Right cardiac atrium (tissue), 5 donors: ENCODE results near the gene BCOR. TPM values are rescaled to one million over a fixed set of nuclear protein-coding genes. Genes with fewer than 3 reads are reported as not detected.

Experiments
- ATAC-seq, 2 donors: fragments of 200-7000 bp; cut with Tn5 transposase; one replicate each; pipeline versions ENCODE4 v1.8.0 to v1.9.1; 2020; ENCODE audit warnings: moderate library complexity in 2 of 2, mild to moderate bottlenecking in 1 of 2
- DNase-seq, 3 donors: peaks; one replicate each; pipeline ENCODE4 v3.0.0-alpha.2; 2020
- H3K27ac ChIP-seq: one replicate; pipeline ENCODE4 v1.5.1; 2013; ENCODE audit warnings: mild to moderate bottlenecking, low read length, control low read depth, moderate library complexity
- H3K27me3 ChIP-seq: one replicate; pipeline ENCODE4 v1.6.1; 2013; ENCODE audit not compliant: control insufficient read depth, insufficient read depth
- H3K4me1 ChIP-seq: one replicate; pipeline ENCODE4 v1.6.1; 2013; ENCODE audit warnings: low read length; ENCODE audit not compliant: control insufficient read depth, insufficient read depth
- H3K4me3 ChIP-seq: one replicate; pipeline ENCODE4 v1.5.1; 2013; ENCODE audit warnings: low read length, control low read depth
- H3K9me3 ChIP-seq: one replicate; pipeline ENCODE4 v1.6.1; 2013; ENCODE audit warnings: low read length; ENCODE audit not compliant: control insufficient read depth
- WGBS: extraction: QIAGEN DNeasy Blood & Tissue Kit; methylation state at CpG from one replicate; pipeline ENCODE4 v1.1.7; 2013; 5-methylcytosine and 5-hydroxymethylcytosine counted together
- intact Hi-C, 4 donors: fragments of 100-400 bp; cut with DNase I; formaldehyde crosslinking; loops; one replicate each; pipeline versions ENCODE4 v1.11.0 to v1.14.0; 2022 to 2023
- long read RNA-seq, 4 donors: library from polyadenylated mRNA; unstranded; transcript quantifications; one replicate each; pipeline ENCODE4 v2.0.0, GENCODE V29; 2020 to 2021
- polyA plus RNA-seq: library from polyadenylated mRNA; stranded (reverse); fragments of 200-250 nt; gene quantifications from one replicate; pipeline ENCODE4 v1.2.3, GENCODE V29; 2013
- total RNA-seq, 4 donors: library from RNA; stranded (reverse); fragmentation: NEBNext Ultra II Directional; extraction: Animal tissue kit (Norgen Biotek cat#: 25700); gene quantifications; one replicate each; pipeline ENCODE4 v1.2.1, GENCODE V29; 2021
- donor health status: healthy with polysubstance abuse.
- donor health status: DM: no; HTN: yes; CAD: no.
- donor health status: DM: no; HTN: no; CAD: no.
- donor health status: DM: no; HTN: yes; CAD: no; lungs with severe emphysema.
- donor health status: DM: yes; HTN: yes; CAD: no.

Gene BCOR
- 10 to 100 TPM; 18.1 to 30.1 (median 20.5) TPM for total RNA-seq
- polyA plus RNA-seq = 11.1 TPM
- long read RNA-seq, donor 1, partial matches to known transcripts = 12 of 24 reads
- long read RNA-seq, donor 1, other reads (novel, unspliced or antisense) = 12 of 24 reads
- long read RNA-seq, donor 2, partial matches to known transcripts = 7 of 9 reads
- long read RNA-seq, donor 2, other reads (novel, unspliced or antisense) = 2 of 9 reads
- long read RNA-seq, donor 3, partial matches to known transcripts = 75 of 87 reads
- long read RNA-seq, donor 3, other reads (novel, unspliced or antisense) = 12 of 87 reads
- long read RNA-seq, donor 4, partial matches to known transcripts = 4 of 4 reads
- long read RNA-seq, donor 4, other reads (novel, unspliced or antisense) = 0 of 4 reads

DNA sequence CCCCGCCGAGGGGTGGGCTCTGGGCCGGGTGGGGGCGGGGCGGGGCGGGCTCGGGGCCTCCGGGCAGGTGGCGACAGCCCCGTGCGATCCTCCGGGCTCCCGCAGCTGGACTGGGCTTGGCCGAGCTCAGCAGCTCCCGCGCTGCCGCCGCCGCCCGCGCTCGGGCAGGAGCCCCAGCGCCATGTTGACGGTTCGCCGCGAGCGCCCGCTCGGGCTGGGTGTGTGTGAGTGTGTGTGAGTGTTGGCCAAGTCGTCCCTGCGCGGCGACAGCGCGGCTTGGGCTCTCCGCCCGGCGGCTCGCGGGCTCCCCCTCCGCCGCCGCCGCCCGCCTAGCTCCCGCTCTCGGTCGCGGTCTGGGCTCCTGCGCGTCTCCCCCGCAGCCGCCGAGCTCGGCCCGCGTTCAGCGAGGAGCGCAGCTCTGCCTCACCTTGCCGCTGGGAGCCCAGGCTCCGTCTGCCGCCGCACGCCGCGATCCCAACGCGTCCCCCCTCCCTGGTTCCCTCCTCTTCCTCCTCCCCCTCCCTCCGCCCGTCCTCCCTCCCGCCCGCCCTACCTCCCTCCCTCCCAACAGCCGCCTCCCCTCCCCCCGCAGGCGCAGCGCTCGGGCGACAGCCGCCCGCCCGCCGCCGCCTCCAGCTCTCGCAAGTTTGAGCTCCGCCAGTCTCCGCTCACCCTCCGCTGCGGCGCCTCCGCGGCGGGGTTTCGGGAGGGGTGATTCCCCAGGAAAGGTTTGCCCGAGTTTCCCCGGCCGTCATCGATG is at the start of gene BCOR:
TSS of gene BCOR (minus strand) at position 455 of the 760 bp plus-strand sequence. CDS start 20,029 bp downstream, outside the sequence.
- WGBS = under 1% methylated on average over 77 of the region's 98 CpGs
- Histone ChIP-seq H3K4me1 (no peaks in the 10 kb centered on the region), H3K27ac (peak within 1 kb of the TSS; percentile 96), H3K4me3 (peak within 1 kb of the TSS; percentile 97), H3K9me3 (no peaks in the 10 kb centered on the region), H3K27me3 (no peaks in the 10 kb centered on the region)
- peak; percentile 78 to 92 (median 89) for DNase-seq
- peak; percentile 51 to 62 for ATAC-seq
- intact Hi-C loops = loop anchor here in 2 of 4 donors (5.0 to 10.0 kb wide), 5 partner anchors 55 to 363 kb away; no protein-coding TSS in a partner anchor

DNA sequence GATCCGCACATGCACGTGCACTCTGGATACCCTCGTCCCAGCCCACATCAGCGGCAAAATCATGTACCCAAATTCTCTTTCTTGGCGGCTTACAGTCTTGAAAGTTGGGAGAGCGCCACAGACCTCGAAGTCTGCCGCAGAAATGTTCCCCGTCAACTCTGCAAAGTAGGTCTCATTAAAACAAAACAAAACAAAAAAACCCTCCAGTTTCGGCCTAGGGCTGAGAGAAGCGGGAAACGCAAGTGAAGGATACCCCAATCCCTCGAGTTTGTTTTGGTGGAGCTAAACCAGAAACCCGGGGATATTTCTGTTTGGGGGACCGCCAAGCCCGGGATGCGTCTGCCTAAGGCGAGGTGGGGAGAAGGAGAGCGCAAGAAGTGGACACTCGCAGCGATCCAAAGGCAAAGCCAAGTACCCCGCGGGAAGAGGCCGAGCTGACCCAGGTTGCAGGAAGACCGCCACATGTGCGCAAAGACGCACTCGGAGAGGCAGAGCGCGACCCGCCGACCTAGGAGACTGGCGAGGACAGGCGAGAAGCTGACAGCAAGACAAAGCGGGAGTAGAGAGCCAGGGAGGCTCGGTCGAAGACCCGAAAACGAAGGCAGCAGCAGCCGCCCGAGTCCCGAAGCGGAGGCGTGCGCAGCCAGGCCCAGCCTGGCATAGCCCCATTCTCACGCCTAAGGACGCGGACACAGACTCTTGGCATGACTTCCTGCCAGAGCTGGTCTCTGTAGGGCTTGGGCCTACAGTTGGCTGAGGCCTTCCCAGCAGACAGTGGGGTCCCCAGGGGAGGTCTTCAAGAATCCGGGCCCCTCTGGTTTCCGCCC is 49.6 kb upstream of the BCOR start:
- Histone ChIP-seq H3K4me1 (peaks cover 13% of the 10 kb centered on the region), H3K9me3 (no peaks in the 10 kb centered on the region), H3K4me3 (no peak overlapping the region), H3K27me3 (no peaks in the 10 kb centered on the region), H3K27ac (no peak overlapping the region)
- 90% methylated on average over 50 of the region's 50 CpGs for WGBS
- ATAC-seq = no peak
- intact Hi-C loops = loop anchor here in 2 of 4 donors (5.0 kb wide), 2 partner anchors 35 to 40 kb away; no protein-coding TSS in a partner anchor
- DNase-seq = peak in 1 of 3 donors; percentile 42

DNA sequence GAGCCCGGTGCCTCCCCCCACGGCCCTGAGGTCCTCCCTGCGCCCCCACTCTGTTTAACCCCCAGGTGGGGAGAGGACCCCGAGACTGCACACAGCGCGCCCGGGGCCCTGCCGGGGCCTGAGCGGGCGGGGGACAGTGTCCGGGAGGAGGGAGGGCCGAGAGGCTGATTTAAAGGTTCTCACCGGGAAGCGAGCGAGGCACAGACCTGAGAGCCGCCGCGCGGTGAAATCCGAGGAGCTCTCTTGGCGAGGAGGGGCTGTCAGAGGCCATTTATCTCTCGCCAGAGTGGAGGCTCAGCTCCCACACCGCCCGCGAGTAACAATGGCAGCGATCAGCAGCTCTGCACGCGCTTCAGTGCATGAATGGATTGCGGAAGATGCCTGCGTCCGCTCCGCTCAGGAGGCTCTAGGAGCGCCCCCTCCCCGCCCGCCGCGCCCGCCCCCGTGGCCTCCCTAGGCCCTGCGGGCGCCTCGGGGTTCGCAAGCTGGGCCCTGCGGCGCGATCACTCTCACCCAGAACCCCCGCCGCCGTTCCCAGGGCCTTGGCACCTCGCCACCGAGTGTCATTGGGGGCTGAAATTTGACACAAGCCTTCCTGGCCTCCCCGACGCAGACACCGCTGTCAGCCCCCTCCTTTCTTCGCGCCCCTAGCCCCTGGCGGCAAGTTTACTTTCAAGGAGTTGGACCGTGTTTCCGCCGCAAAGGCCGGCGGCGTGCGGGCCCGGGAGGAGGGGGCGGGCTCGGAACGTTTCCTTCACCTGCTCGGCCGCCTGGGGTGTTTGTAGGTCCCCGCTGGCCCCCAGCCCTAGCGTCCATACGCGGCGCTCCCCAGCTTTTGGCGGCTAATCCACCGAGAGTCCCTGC is 48.7 kb upstream of the BCOR start:
- DNase-seq (peak in 2 of 3 donors; percentile 62 to 71), ATAC-seq (peak; percentile 46 to 50)
- WGBS = 15% methylated on average over 76 of the region's 77 CpGs
- Histone ChIP-seq H3K4me3 (peak overlapping the region; percentile 60), H3K4me1 (peaks cover 15% of the 10 kb centered on the region), H3K9me3 (no peaks in the 10 kb centered on the region), H3K27me3 (no peaks in the 10 kb centered on the region), H3K27ac (no peak overlapping the region)
- intact Hi-C loops = loop anchor here in 2 of 4 donors (5.0 kb wide), 2 partner anchors 34 to 39 kb away; no protein-coding TSS in a partner anchor

DNA sequence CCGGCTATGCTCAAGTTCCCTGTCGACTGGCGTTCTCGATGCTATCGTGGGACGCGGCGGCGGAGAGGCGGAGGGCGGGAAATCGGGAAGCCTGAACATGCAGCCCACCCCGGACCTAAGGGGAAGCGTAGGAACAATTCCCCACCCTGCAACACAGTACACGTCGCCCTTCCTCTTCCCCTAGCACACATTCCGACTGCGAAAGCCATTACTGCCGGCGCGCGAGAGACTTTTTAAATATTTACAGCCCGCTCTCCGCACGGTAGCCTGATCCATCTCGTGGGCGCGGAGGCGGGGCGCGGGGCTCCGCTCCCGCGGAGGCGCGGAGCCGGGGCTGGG is 48.1 kb upstream of the BCOR start:
- no peaks in the 10 kb centered on the region for H3K9me3 ChIP-seq
- peak overlapping the region; percentile 60 for H3K4me3 ChIP-seq
- H3K4me1 ChIP-seq = peaks cover 16% of the 10 kb centered on the region
- intact Hi-C loops = loop anchor here in 2 of 4 donors (5.0 kb wide), 2 partner anchors 34 to 39 kb away; no protein-coding TSS in a partner anchor
- ATAC-seq = peak in 1 of 2 donors; percentile 8
- H3K27ac ChIP-seq = no peak overlapping the region
- WGBS = 3% methylated on average over 32 of the region's 37 CpGs
- H3K27me3 ChIP-seq = no peaks in the 10 kb centered on the region
- DNase-seq = peak in 1 of 3 donors; percentile 20

DNA sequence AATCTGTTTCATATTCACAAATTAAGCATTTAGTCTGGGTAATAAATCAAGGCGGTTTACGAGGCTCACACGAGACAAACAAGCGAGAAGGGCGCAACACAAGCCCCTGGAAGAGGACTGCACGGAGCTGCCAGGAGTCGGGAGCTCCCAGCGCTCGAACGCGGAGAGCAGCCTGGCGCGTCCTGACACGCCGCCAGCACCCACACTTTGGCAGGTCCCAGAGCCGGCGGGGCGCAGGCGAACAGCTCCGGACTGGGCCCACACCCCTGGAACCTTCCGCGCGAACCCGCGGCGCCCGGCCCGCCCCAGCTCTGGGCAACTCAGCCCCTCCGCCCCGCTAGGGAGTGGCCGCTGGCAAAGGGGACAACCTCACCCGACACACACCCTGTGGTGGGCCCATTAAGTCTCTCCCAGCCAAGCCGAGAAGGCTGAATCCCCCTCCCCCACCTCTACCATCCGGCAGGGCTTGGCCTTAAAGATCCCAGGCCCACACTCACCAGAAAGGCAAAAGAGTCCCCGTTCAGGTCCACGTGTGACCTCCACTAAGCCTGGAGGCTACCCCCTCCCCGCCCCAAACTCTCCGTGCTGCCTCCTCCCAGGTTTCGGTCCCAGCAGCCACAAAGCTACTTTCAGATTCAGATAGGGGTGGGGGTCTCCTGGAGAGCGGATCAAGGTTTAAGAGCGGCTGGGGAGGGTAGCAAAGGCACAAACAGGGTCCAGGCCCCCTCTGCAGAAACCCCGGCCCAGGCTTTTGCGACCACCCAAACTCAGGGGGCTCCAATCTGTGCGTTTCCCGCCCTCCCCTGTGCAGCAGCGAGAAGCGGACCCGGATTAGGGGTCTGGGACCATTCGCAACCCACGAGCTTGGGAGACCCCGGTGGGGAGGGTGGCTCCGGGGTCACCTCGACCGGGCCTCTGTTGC is 47.5 kb upstream of the BCOR start:
- Histone ChIP-seq H3K4me3 (peak overlapping the region; percentile 60), H3K27me3 (no peaks in the 10 kb centered on the region), H3K4me1 (peaks cover 13% of the 10 kb centered on the region), H3K27ac (no peak overlapping the region), H3K9me3 (no peaks in the 10 kb centered on the region)
- WGBS = 47% methylated on average over 54 of the region's 54 CpGs
- ATAC-seq = peak in 1 of 2 donors; percentile 17
- DNase-seq = peak in 2 of 3 donors; percentile 61 to 66
- intact Hi-C loops = loop anchor here in 2 of 4 donors (5.0 kb wide), 2 partner anchors 33 to 38 kb away; no protein-coding TSS in a partner anchor

DNA sequence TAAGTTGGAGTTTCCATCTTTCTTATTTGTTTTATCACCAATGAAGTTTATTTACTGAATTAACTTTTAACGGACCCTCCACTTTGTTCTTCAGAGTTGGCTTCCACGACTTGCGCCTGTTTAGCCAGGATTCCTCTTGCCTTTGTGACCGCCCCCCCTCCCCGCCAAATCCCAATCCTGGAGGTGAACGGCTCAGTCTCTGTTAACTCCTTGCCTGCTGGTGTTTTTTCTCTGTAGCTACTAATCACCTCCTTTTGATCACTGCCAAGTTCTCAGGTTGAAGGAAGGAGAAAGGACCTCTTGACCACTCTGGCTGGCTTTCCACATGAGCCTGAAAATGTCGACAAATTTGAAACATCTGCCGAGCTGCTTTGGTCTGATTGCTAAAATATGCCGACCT is 46.8 kb upstream of the BCOR start:
- no peaks in the 10 kb centered on the region for H3K27me3 ChIP-seq
- ATAC-seq (no peak), DNase-seq (peak in 1 of 3 donors; percentile 4)
- 71% methylated on average over 9 of the region's 9 CpGs for WGBS
- no peak overlapping the region for H3K4me3 ChIP-seq
- intact Hi-C loops = no loop called here
- no peaks in the 10 kb centered on the region for H3K9me3 ChIP-seq
- peaks cover 13% of the 10 kb centered on the region for H3K4me1 ChIP-seq
- H3K27ac ChIP-seq = no peak overlapping the region

DNA sequence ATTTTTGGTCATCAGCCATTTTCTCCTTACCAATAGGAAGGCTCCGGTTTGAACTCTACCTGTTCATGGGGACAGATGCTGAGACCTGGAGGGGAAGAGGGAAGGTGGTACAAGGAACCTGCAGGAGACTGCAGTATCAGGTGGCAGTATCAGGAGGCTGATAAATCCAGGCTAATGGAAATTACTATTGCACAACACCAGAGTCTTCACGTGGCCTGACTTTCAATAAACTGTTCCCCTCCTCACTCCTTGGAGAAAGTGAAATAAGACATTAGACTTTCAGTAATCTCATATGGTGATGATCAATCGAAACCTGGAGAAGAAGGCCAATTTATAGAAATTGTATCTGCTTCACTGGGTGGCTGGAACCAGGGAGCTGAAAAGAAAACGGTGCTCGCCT is 46.2 kb upstream of the BCOR start:
- DNase-seq = no peak
- Histone ChIP-seq H3K9me3 (no peaks in the 10 kb centered on the region), H3K4me3 (no peak overlapping the region), H3K4me1 (peaks cover 13% of the 10 kb centered on the region), H3K27ac (no peak overlapping the region), H3K27me3 (no peaks in the 10 kb centered on the region)
- WGBS = 93% methylated on average over 5 of the region's 5 CpGs
- no peak for ATAC-seq
- intact Hi-C loops = no loop called here

DNA sequence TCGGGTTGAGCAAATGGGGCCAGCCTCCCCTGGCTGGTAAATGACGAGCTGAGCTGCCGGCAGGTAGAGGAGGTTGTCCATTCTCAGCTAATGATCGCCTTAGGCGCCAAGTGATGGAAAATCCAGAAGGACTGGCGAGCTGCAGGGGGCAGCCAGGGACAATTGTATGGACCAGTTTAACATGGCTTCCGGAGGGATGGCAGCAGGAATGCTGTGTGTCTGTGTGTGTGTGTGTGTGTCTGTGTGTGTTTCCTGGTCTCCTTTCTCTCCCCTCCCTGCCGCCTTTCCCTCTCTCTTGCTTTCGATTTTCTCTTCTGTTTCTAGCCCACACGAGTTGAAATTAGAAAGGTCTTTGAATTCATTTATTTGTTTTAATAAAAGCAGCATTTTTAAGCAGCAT is 45.2 kb upstream of the BCOR start:
- intact Hi-C loops = no loop called here
- DNase-seq (no peak), ATAC-seq (no peak)
- no peaks in the 10 kb centered on the region for H3K9me3 ChIP-seq
- H3K27ac ChIP-seq = no peak overlapping the region
- 86% methylated on average over 10 of the region's 10 CpGs for WGBS
- no peak overlapping the region for H3K4me3 ChIP-seq
- no peaks in the 10 kb centered on the region for H3K27me3 ChIP-seq
- H3K4me1 ChIP-seq = peaks cover 8% of the 10 kb centered on the region

DNA sequence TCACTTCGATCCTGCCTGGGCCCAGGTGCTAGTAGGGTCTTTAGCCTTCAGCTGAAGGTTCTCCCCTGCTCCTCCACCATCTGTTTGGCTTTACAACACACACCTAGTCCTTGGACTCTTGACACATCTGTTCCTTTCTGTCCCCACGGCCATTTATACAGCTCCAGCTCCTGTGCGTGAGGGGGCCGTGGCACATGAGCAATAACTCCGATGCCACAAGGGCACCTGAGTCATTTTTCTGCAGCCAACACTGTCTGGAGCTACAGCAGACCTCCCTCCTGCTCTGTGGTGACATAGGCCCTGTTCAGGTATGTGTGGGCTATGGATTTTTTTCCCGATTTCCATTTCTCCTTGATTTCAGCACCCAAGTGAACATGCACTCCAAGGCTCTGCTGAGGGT is 44.7 kb upstream of the BCOR start:
- WGBS = 96% methylated on average over 6 of the region's 6 CpGs
- DNase-seq (peak in 1 of 3 donors; percentile 11), ATAC-seq (no peak)
- Histone ChIP-seq H3K4me3 (no peak overlapping the region), H3K27me3 (no peaks in the 10 kb centered on the region), H3K4me1 (peaks cover 8% of the 10 kb centered on the region), H3K9me3 (no peaks in the 10 kb centered on the region), H3K27ac (no peak overlapping the region)
- intact Hi-C loops = no loop called here
